H1 (cell line): ENCODE data around the gene SYN1. TPM values are rescaled to one million over a fixed set of nuclear protein-coding genes. Genes with fewer than 3 reads are reported as not detected.
A peak's percentile ranks its signal among the peaks of the same experiment; 100 is the strongest.

Source experiments
- ASH2L ChIP-seq: fragments of 200-600, 300-600 bp; sonication (generic); IDR thresholded peaks from one replicate; pipeline ENCODE4 v1.7.1; 2017; ENCODE audit warnings: low read length
- BRCA1 ChIP-seq: IDR thresholded peaks from 2 replicates; pipeline ENCODE4 v1.6.1; 2012; ENCODE audit warnings: low read depth, low read length, improper control_type of control experiment
- CBX8 ChIP-seq: fragments of 300-800, 300-1000 bp; sonication (generic); IDR thresholded peaks from 2 replicates; pipeline ENCODE4 v1.7.1; 2016; ENCODE audit warnings: low read depth, low read length, borderline replicate concordance
- CEBPB ChIP-seq: IDR thresholded peaks from 2 replicates; pipeline ENCODE4 v1.6.1; 2012; ENCODE audit warnings: low read depth, low read length
- CHD1 ChIP-seq: IDR thresholded peaks from 2 replicates; pipeline ENCODE4 v1.6.1; 2012; ENCODE audit warnings: low read depth, low read length, improper control_type of control experiment
- CTBP2 ChIP-seq: IDR thresholded peaks from 2 replicates; pipeline ENCODE4 v1.7.0; 2011; ENCODE audit warnings: borderline replicate concordance, mild to moderate bottlenecking, moderate library complexity, mixed read lengths, low read length; ENCODE audit not compliant: insufficient read depth, insufficient read length
- EGR1 ChIP-seq: IDR thresholded peaks from 2 replicates; pipeline ENCODE4 v1.6.1; 2011; ENCODE audit warnings: low read depth, low read length, borderline replicate concordance
- FOSL1 ChIP-seq: IDR thresholded peaks from 2 replicates; pipeline ENCODE4 v1.6.1; 2011; ENCODE audit warnings: mild to moderate bottlenecking, low read depth, low read length, moderate library complexity; ENCODE audit not compliant: insufficient read depth
- GABPA ChIP-seq: IDR thresholded peaks from 2 replicates; pipeline ENCODE4 v1.6.1; 2011; ENCODE audit warnings: mild to moderate bottlenecking, low read length, moderate library complexity, borderline replicate concordance; ENCODE audit not compliant: insufficient read depth
- HDAC2 ChIP-seq, 2 experiments: fragments of 300-600 bp in 1 of 2; sonication (generic) in 1 of 2; IDR thresholded peaks; 2 replicates each; pipeline ENCODE4 v1.6.1; 2011 to 2012; ENCODE audit warnings: low read depth in 2 of 2, low read length in 2 of 2, mild to moderate bottlenecking in 2 of 2, moderate library complexity in 2 of 2, borderline replicate concordance in 1 of 2, inconsistent platforms in 1 of 2
- HDAC6 ChIP-seq: IDR thresholded peaks from one replicate; pipeline ENCODE4 v1.7.1; 2012; ENCODE audit warnings: low read depth, mild to moderate bottlenecking, inconsistent platforms, low read length, moderate library complexity
- KDM1A ChIP-seq: fragments of 200-600, 300-600 bp; sonication (generic); IDR thresholded peaks from 2 replicates; pipeline ENCODE4 v1.7.1; 2016; ENCODE audit warnings: mild to moderate bottlenecking, low read length, borderline replicate concordance
- MAFK ChIP-seq: IDR thresholded peaks from 2 replicates; pipeline ENCODE4 v1.6.1; 2012; ENCODE audit warnings: low read depth, mild to moderate bottlenecking, improper control_type of control experiment, low read length
- NANOG ChIP-seq: IDR thresholded peaks from 2 replicates; pipeline ENCODE4 v1.6.1; 2011; ENCODE audit warnings: low read length, low read depth, mild to moderate bottlenecking, inconsistent platforms; ENCODE audit not compliant: insufficient read depth, poor library complexity, severe bottlenecking
- POU5F1 ChIP-seq: IDR thresholded peaks from 2 replicates; pipeline ENCODE4 v1.6.1; 2011; ENCODE audit warnings: low read depth, mild to moderate bottlenecking, low read length, moderate library complexity
- RFX5 ChIP-seq: IDR thresholded peaks from 2 replicates; pipeline ENCODE4 v1.6.1; 2011; ENCODE audit warnings: low read depth, low read length, improper control_type of control experiment, borderline replicate concordance
- RXRA ChIP-seq: IDR thresholded peaks from 2 replicates; pipeline ENCODE4 v1.6.1; 2011; ENCODE audit warnings: low read depth, mild to moderate bottlenecking, low read length, moderate library complexity; ENCODE audit not compliant: insufficient read depth
- SIN3A ChIP-seq, 2 experiments: IDR thresholded peaks in 1 of 2; conservative IDR thresholded peaks in 1 of 2; 2 replicates each; pipeline ENCODE4 v1.6.1; 2011 to 2012; ENCODE audit warnings: low read length in 2 of 2, improper control_type of control experiment in 1 of 2, low read depth in 1 of 2, mild to moderate bottlenecking in 1 of 2
- SIX5 ChIP-seq: IDR thresholded peaks from 2 replicates; pipeline ENCODE4 v1.6.1; 2011; ENCODE audit warnings: mild to moderate bottlenecking, low read depth, low read length
- SP1 ChIP-seq: IDR thresholded peaks from 2 replicates; pipeline ENCODE4 v1.6.1; 2011; ENCODE audit warnings: low read depth, low read length
- SP4 ChIP-seq: IDR thresholded peaks from 2 replicates; pipeline ENCODE4 v1.6.1; 2012; ENCODE audit warnings: low read length, inconsistent platforms
- YY1 ChIP-seq: IDR thresholded peaks from 2 replicates; pipeline ENCODE4 v1.6.1; 2011; ENCODE audit warnings: low read depth, mild to moderate bottlenecking, low read length
- polyA plus RNA-seq, 7 experiments: library from polyadenylated mRNA; depleted of rRNA in 3 of 7; stranded (reverse) in 5 of 7; unstranded in 2 of 7; fragments of >200 nt in 5 of 7; fragments of 200-250 nt in 2 of 7; gene quantifications; 1 replicate in 5 of 7; 2 replicates in 1 of 7; 4 replicates in 1 of 7; pipeline versions ENCODE4 v1.2.1 to v1.2.3, GENCODE V29; 2011 to 2013; ENCODE audit warnings: missing spikeins in 2 of 7, mixed read lengths in 2 of 7
- total RNA-seq: library from RNA; stranded (reverse); fragmentation: NEBNext Ultra II Directional; extraction: Animal tissue kit (Norgen Biotek cat#: 25700); gene quantifications from 2 replicates; pipeline ENCODE4 v1.2.1, GENCODE V29; 2021
- TF ChIP-seq, protein P1 (sequence below): IDR thresholded peaks from 2 replicates; pipeline ENCODE4 v1.6.1; 2012; ENCODE audit warnings: inconsistent platforms
- TF ChIP-seq, protein P2 (sequence below): IDR thresholded peaks from 2 replicates; pipeline ENCODE4 v1.6.1; 2011; ENCODE audit warnings: low read depth, mild to moderate bottlenecking, low read length; ENCODE audit not compliant: insufficient read depth

Gene SYN1
- total and polyA plus RNA-seq, 2 of the 8 experiments (the other 6 are each of a cell fraction or from before 2014, with no cell fraction given) = 2.1 to 14.1 TPM

DNA sequence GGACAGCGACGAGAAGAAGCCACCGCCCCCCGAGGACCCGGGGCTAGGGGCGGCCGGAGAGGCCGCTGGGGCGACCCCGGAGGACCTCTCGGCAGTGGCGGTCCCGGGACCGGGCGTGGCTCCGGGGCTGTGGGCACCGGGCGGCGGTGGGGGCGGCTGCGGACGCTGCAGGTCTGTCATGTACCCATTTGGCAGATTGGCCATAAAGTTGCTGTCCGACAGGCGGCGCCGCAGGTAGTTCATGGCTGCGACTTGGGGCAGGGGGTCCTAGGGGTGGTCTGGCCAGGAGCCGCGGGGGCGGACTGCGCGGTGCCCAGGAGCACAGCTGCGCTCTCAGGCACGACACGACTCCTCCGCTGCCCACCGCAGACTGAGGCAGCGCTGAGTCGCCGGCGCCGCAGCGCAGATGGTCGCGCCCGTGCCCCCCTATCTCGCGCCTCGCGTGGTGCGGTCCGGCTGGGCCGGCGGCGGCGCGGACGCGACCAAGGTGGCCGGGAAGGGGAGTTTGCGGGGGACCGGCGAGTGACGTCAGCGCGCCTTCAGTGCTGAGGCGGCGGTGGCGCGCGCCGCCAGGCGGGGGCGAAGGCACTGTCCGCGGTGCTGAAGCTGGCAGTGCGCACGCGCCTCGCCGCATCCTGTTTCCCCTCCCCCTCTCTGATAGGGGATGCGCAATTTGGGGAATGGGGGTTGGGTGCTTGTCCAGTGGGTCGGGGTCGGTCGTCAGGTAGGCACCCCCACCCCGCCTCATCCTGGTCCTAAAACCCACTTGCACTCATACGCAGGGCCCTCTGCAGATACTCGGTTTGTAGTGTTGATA, at the start of gene SYN1 (continued):
- TF ChIP-seq KDM1A = peak; percentile 69; the same call in 1 of the 2 replicates
- TF ChIP-seq, protein P1, sequence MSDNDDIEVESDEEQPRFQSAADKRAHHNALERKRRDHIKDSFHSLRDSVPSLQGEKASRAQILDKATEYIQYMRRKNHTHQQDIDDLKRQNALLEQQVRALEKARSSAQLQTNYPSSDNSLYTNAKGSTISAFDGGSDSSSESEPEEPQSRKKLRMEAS = peak; percentile 70
- TF ChIP-seq ASH2L = no peak
- TF ChIP-seq NANOG = no peak
- no peak for TF ChIP-seq CBX8
- no peak for TF ChIP-seq SIX5
- TF ChIP-seq HDAC2 (IDR thresholded peaks at IDR 0.05; ENCODE audit: borderline replicate concordance in 1 of 2, low read depth in 2 of 2, low read length in 2 of 2) = no peak
- no peak for TF ChIP-seq CEBPB
- TF ChIP-seq RXRA = no peak
- no peak for TF ChIP-seq BRCA1
- TF ChIP-seq CHD1 = peak; percentile 90
- TF ChIP-seq YY1 = no peak
- TF ChIP-seq, protein P2, sequence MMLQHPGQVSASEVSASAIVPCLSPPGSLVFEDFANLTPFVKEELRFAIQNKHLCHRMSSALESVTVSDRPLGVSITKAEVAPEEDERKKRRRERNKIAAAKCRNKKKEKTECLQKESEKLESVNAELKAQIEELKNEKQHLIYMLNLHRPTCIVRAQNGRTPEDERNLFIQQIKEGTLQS = no peak
- TF ChIP-seq RFX5 = no peak
- no peak for TF ChIP-seq POU5F1
- no peak for TF ChIP-seq FOSL1
- no peak for TF ChIP-seq SP1
- no peak for TF ChIP-seq MAFK
- TF ChIP-seq CTBP2 = no peak
- TF ChIP-seq HDAC6 = no peak
- TF ChIP-seq SIN3A (conservative IDR thresholded peaks at IDR 0.05 in 1 of 2, IDR thresholded peaks at IDR 0.05 in 1 of 2; ENCODE audit: low read depth in 1 of 2, low read length in 2 of 2) = peak; percentile 50 to 92; a peak in 2 of 4 replicates
- TF ChIP-seq GABPA = no peak
- TF ChIP-seq SP4 = no peak
- peak; percentile 94 for TF ChIP-seq EGR1
